Measurements from ENCODE around the gene SORD.
"Not testable (repeated sequence)": the region's sequence is repeated elsewhere in the genome, so short reads cannot be mapped to it uniquely, and the experiment has no call there.

SORD gene

GRCh38 chr15:44999105-44999504 is 23.9 kb upstream of the SORD start:
- H3K27ac ChIP-seq, result no peak overlapping the region
- H3K9me3 ChIP-seq, result no peaks in the 10 kb centered on the region
- no peaks in the 10 kb centered on the region for H3K27me3 ChIP-seq
- no peak overlapping the region for H3K4me3 ChIP-seq
- no peak for TF ChIP-seq CTCF (IDR thresholded peaks at IDR 0.05)
- H3K36me3 ChIP-seq, result no peaks in the 10 kb centered on the region
- DNase-seq, result no peak
- H3K4me1 ChIP-seq, result no peaks in the 10 kb centered on the region
- intact Hi-C loops (cut with DNase I; ENCODE audit: low total_unique reads), result no loop called here

GRCh38 chr15:45001180-45001579 is 21.8 kb upstream of the SORD start:
- H3K9me3 ChIP-seq; H3K27me3 ChIP-seq; H3K27ac ChIP-seq; DNase-seq; H3K36me3 ChIP-seq; H3K4me1 ChIP-seq; H3K4me3 ChIP-seq; intact Hi-C loops (cut with DNase I; ENCODE audit: low total_unique reads): not testable (repeated sequence)

DNA sequence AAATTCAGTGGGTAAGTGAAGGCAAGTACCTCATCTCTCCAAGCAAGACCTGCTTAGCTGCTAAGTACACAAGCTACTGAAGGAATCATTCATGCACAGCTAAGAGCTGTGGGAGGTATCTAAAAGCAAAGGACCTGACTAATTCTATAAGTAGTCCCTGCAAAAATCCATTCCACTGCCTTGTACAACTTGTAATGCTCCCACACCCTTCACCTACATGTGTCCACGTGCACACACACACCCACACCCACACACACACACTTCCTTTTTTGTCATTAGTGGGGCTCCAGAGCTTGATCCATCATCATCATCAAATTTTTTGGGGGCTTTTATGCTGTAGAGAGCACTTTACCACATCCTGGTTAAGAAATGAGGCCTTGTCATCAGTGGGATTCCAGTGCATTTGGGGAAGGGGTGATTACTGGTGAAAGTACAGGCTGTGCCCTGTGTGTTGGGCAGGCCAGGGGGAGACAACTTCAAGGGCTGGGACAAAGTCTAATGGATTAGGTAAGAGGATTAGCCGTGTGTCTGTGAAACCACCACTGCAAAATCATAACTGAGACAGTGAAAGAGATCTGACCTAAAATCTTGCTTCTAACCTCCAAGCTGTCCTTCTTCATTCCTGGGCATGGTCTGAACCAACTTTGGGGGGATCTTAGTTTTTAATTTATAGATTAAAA is 19.1 kb upstream of the SORD start:
- H3K9me3 ChIP-seq; H3K4me3 ChIP-seq; H3K27me3 ChIP-seq; DNase-seq; H3K36me3 ChIP-seq; H3K4me1 ChIP-seq; intact Hi-C loops (cut with DNase I; ENCODE audit: low total_unique reads); H3K27ac ChIP-seq: not testable (repeated sequence)

GRCh38 chr15:45004590-45005175 is 18.3 kb upstream of the SORD start:
- H3K27ac ChIP-seq, result not testable (repeated sequence)

DNA sequence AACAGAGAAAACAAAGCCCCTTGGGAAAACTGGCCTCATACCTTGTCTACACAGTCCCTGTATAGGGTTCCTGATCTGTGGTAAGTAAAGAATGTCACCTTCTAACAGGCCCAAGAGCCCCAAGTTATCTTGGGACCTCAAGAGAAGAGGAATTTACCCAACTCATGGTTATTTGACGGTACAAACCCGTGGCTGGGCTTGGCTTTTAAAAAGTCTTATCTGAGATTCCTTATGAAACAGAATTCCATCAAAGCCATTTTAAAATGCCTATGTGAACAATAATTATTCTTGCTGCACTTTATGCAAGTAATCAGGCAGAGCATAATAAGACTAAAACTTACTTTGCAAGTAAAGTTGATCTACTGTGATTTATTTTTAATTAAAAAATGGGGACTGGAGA is 13.9 kb upstream of the SORD start:
- intact Hi-C loops (cut with DNase I; ENCODE audit: low total_unique reads), result no loop called here
- H3K27ac ChIP-seq, result no peak overlapping the region
- no peaks in the 10 kb centered on the region for H3K9me3 ChIP-seq
- no peak for DNase-seq
- no peaks in the 10 kb centered on the region for H3K4me1 ChIP-seq
- H3K36me3 ChIP-seq, result no peaks in the 10 kb centered on the region
- peaks cover 0 to 4% of the 10 kb centered on the region in 2 donors for H3K27me3 ChIP-seq
- no peak for TF ChIP-seq CTCF (IDR thresholded peaks at IDR 0.05)
- H3K4me3 ChIP-seq, result no peak overlapping the region

More at GRCh38 chr15:45004590-45005175, 18.3 kb upstream of the SORD start:
- H3K4me1 ChIP-seq; H3K27me3 ChIP-seq; H3K9me3 ChIP-seq; H3K4me3 ChIP-seq; H3K36me3 ChIP-seq; DNase-seq; intact Hi-C loops (cut with DNase I; ENCODE audit: low total_unique reads): not testable (repeated sequence)

- H3K27me3 ChIP-seq; intact Hi-C loops (cut with DNase I; ENCODE audit: low total_unique reads); H3K36me3 ChIP-seq; DNase-seq; H3K4me1 ChIP-seq; H3K9me3 ChIP-seq; H3K4me3 ChIP-seq; H3K27ac ChIP-seq: not testable (repeated sequence)
Measured at GRCh38 chr15:45015114-45015513, 7.9 kb upstream of the SORD start.

DNA sequence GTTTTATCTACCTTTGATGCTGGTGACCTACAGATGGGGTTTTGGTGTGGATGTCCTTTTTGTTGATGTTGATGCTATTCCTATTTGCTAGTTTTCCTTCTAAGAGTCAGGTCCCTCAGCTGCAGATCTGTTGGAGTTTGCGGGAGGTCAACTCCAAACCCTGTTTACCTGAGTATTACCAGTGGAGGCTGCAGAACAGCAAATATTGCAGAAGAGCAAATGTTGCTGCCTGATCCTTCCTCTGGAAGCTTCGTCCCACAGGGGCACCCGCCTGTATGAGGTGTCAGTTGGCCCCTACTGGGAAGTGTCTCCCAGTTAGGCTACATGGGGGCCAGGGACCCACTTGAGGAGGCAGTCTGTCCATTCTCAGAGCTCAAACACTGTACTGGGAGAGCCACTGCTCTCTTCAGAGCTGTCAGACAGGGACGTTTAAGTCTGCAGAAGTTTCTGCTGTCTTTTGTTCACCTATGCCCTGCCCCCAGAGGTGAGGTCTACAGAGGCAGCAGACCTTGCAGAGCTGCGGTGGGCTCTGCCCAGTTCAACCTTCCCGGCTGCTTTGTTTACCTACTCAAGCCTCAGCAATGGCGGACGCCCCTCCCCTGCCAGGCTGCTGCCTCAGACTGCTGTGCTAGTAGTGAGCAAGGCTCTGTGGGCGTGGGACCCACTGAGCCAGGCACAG is 2.6 kb upstream of the SORD start:
- H3K36me3 ChIP-seq; H3K27ac ChIP-seq; H3K9me3 ChIP-seq; intact Hi-C loops (cut with DNase I; ENCODE audit: low total_unique reads); H3K4me3 ChIP-seq; DNase-seq: not testable (repeated sequence)
- Histone ChIP-seq H3K27me3 (peaks cover 0 to 10% of the 10 kb centered on the region in 2 donors), H3K4me1 (peaks cover 0 to 18% (median 16%) of the 10 kb centered on the region in 4 donors)

DNA sequence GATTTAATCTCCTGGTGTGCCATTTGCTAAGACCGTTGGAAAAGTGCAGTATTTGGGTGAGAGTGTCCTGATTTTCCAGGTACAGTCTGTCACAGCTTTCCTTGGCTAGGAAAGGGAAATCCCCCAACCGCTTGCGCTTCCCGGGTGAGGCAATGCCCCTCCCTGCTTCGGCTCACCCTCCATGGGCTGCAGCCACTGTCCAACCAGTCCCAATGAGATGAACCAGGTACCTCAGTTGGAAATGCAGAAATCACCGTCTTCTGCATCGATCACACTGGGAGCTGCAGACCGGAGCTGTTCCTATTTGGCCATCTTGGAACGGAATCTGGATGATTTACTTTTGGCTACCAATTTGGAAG is 2.1 kb upstream of the SORD start:
- H3K27ac ChIP-seq; H3K4me3 ChIP-seq; intact Hi-C loops (cut with DNase I; ENCODE audit: low total_unique reads); H3K9me3 ChIP-seq; DNase-seq; H3K36me3 ChIP-seq: not testable (repeated sequence)
- H3K27me3 ChIP-seq, result peaks cover 0 to 10% of the 10 kb centered on the region in 2 donors
- peaks cover 0 to 18% (median 16%) of the 10 kb centered on the region in 4 donors for H3K4me1 ChIP-seq

All from tibial artery (tissue), 4 donors.